NCI-H345 (cell line): ENCODE data around the gene COA7.

Experiments
- DNase-seq: peaks from one replicate; lab custom pipeline; 2025; lab: John Stamatoyannopoulos, UW

The COA7 gene

GRCh38 chr1:52635321-52636089 is 62.6 kb downstream of the COA7 start:
- no peak for DNase-seq
